ENCODE results near the gene NTRK3.

Gene NTRK3

DNA sequence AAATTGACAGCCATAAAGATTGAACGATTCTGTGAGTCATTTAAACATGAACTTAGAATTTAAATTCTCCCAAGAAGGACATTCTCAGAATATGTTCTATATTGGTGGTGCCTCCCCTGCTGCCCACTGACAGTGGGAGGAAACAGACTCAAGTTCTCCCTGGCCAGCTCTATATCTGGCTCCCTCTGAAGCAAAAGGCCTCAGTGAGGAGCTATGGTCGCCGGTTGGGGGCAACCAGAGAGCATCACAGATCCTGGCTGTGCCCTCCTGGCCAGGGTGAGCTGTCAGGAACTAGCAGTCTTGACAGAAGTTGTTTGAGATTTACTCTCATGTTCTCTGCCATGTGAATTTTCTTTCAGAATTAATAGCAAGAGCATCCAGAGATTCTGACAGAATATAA is 285.5 kb downstream of the NTRK3 start:
- no peak for DNase-seq

DNA sequence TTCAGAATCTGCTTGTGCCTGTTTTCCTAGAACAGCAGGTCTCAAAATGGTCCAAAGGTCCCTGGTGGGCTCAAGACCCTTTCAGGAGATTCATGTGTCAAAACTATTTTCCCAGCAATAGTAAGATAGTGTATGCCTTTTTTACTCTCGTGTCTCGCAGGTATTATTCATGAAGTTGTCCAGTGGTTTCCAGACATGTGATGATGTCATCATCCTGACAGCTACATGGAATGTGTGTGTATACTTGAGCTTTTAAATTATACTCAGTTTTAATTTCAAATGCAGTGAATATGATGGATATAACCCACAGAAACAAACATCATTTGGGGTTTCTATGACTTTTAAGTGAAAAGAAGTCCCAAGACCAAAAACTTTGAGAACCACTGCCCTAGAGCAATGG is 288.6 kb downstream of the NTRK3 start:
- no peak for DNase-seq

DNA sequence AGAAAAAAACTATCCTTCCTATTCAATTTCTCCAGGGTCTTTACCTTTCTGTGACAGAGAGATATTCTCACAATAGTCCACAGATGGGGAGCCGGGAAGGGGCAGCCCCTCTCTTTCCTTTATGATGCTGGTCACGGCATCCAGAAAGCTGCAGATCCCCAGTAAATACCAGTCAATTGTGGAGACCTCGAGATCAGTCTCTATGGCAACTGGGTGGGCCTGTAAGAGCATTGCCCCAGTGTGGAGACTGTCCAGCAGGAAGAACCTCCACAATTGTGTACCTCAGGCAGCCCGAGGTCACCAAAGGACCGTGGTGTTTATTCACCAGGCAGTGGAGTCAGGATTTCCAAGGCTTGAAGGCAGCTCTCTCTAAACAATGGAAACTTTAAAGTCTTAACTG is 291.2 kb downstream of the NTRK3 start:
- no peak for DNase-seq

DNA sequence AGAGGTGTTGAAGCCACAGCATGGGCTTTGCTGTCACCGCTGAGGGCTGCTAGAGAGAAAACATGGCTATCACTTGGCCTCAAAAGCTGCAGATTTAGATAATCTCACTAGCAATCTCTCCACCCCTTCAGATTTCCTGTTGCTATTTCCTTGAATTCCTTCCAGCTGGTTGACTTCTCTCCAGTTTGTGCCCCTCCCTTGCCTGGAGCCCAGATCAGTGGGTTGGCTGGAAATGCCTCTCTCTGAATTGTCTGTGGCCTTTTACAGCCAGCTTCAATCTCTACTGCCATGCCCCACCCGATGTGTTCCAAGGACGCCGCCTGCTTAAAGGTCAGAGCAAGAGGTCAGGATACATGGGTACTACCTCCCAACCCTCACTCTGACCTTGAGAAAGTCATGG is 294.1 kb downstream of the NTRK3 start:
- no peak for DNase-seq

DNA sequence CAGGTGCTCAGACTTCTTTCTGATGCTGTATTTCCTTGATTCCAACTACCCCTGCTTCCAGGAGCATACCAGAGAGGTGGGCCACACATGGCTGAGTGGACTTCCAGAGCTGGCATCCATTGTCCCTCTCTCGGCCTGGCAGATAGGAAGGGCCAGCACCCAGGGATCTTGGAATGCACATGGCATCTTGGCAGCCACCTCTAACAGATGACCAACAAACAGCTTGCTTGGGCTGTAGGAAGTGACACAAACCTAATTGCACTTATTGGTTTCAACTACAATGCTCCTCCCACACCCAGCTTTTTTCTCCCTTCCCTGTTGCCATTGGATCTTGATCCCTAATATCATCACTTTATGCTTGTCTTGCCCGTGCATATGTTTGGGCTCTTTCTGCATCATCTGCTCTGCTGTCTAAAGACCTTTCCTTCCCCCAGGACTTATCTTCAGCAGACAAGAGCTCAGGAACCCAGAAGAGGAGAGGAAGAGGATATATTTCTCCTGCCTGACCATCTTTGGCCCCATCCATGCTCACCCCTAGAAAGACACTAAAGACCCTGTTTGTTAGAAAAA is 294.6 kb downstream of the NTRK3 start:
- DNase-seq = no peak

DNA sequence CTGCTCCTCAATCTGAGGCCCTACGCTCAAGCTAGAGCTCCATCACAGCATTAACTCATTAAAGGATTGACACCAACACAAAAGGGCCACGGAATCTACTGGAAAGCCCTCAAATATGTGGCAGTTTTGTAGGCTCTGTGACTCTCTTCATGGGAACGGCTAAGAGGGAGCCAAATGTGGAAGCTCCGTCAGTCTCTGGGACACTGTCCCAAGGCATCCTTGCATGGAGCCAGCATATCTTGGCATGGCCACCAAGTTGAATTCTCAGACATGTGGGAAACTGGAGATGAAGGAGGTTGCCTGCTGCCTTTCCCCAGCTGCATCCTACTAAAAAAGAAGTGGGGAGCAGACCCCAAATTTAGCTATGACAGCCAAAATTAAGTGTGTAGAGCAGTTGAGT is 296.9 kb downstream of the NTRK3 start:
- no peak for DNase-seq

DNA sequence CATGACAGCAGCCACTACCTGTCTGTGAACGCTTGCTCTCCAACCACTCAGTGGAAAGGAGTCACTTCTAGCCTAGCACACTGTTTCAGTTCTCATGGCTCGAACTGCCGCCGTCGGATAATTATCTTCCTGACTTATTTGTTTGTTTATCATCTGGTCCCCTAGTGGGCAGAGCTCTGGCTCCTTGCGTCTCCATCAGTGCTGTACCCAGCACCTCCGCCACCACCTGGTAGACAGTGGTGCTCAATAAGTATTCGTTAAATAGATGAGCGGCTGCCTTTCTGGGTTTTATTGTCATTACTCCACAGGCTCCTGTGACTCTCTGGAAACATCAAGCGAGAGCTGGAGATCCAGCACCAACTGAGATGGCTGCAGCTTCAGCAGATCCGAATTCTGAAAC is 297.5 kb downstream of the NTRK3 start:
- no peak for DNase-seq

DNA sequence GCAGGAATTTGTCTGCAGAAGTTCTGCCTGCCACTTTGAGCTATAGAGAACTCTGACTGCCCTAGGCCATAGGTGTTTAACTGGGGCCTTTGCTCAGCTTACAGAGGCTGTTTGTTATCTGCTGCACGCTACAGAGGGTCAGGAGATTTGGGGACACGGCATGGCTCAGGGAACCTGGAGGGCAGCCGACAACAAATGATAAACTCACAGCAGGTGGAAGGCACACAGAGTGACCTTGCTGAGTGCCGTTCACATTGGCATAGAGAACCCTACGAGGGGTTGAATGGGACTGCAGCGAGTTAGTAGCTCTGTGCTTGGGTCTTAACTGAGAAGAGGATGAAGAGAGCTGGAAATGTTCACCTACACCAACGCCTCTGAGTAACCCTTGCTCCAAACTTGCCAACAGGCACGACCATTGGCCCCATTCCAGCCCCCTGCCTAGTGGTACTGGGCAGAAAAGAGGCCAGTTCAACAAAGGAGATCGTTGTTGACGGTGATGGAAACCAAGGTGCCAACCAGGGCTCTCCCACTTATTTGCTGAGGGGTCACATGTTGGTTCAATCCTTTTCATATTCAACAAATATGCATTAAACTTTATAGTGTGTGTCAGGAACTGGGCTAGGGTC is 301.1 kb downstream of the NTRK3 start:
- DNase-seq = no peak

DNA sequence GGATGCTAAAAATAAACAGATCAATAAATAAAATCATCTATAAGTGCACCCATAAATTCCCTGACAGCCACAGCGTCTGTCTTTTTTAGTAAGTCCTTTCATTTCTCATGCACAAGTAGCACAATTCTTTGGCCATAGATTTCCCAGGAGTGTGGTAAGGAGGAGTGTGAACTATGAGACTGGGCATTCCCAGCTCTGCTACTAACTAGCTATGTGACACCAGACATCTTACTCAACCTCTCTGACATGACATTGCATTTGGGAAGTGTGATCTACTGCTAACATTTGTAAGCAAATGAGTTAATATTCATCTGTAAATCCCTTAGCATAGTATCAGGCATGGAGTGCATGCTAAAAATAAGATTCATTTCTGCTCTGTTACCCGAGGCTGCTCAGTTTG is 301.7 kb downstream of the NTRK3 start:
- DNase-seq = no peak

DNA sequence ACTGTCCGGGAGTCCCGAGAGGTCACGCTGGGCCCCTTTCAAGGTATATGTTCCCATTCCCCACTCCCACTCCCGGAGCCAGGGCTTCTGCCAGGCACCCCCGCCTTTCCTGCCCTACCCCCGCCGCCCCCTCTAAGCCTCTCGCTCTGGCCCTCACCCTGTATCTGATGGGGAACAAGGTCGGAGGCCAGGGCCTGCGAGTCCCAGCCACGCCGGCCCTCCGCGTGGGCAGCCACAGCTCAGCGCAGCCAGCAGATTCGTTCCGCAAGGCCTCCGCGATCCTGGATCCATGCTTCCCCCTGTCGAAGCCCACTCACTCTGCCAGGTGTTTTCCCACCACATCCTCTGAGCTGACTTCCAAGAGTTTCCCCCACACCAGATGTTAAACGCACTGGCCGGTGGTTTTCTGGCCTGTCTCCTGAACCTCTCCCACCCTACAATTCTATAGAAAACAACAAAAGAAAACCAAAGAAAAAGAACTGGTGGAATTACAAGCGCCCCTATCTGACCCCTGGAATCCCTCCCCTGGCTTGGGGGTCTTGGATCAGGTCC is 303.7 kb downstream of the NTRK3 start:
- no peak for DNase-seq

DNA sequence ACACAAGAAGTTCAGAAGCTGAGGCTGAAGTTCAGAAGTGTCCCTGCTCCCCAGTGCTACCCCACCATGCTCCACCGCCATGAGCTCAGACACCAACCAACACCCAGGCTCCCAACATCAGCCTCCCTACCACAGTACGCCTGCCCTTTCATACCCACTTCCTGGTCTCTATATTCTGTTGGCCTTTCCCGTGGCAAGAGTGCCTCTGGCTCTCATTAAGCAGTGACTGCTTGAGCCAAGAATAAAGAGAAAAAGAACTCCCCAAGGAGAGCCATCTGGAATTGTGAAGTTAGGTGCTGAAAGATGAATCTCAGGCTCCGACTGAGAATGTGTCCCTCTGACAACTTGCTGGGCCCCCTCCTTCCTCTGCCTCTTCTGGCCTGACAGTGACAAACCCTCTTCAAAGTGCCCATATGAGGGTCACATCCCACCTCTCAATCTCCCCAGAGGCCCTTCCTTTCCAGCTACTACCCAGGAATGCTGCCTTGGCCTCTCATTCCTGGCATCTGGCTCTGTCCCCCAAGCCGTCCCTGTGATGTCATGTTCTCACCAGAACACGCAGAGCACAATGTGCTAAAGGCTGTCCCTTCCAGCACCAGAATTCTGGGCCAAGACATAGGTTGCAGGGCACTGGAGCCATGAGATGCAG is 306.8 kb downstream of the NTRK3 start:
- DNase-seq = no peak

DNA sequence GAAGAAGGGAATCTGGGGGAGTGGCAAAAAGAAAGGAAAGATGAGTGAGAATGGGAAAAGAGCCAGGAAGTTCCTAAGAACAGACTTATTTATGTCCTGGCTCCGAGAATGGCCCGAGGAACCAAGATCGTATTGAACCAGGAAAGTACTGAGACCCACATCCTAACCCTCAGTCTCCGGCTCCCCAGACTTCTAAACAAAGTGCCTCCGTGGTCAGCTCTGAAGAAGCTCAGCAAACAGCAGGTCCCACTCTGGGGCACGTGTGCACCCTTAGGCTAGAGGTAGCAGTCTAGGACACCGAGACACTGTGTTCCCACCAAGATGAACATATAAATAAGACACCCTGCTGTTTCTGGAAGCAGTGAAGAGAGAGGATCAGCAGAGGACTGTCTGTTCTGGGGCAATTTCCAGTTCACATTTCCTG is 307.4 kb downstream of the NTRK3 start:
- DNase-seq = no peak

DNA sequence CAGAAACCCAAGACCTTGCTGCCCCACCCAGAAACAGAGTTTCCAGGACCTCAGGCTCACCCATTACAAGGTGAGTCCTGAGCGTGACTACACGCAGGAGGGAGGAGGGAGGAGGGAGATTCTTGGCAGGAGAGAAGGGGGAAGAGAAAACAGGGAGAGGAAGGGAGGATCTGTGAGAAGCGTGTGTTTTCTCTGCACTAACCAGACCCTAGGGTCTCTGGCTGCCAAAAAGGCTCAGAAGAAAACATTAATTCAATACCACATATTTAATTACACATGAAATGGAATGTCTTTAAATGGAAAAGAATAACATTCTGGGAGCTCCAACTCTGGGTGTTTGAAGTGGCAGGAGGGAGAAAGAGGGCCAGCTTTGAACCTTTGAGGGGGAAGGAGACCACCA is 309.0 kb downstream of the NTRK3 start:
- no peak for DNase-seq

DNA sequence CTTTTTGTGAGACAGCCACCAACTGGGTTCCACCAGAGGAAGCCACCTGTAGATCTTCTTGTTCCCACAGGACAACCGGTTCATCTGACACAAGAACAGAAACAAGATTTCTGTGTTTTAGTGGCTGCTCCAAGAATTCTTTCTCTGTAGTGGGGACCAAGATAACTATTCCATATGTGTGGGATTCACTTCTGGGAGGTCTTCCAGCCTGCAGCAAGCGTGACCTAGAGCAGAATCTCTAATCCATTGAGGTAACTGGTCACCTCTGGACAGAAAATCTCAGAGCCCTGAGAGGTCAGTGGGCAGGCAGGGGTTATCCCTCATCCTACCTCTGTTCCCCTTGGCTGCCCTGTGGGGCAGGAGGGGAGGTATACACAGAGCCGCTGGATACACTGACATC is 311.3 kb downstream of the NTRK3 start:
- no peak for DNase-seq

DNA sequence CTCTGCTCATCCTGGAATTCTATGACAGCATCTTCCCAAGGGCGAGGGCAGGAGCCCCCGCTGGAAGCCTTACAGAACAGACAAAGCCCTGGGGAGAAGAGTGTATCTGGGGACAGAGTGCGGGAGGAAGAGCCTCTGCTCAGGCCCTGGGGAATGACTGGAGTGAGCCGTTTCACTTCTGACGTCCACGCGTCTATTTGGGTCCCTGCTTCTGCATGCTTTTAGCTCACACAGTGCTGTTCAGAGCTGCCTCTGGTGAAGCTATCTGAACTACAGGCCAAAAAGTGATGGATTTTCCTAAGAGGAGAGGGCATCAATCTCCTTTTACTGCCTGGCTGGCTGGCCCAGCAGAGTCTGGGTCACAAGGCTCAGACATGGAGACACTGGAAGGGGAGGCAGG is 311.8 kb downstream of the NTRK3 start:
- no peak for DNase-seq

DNA sequence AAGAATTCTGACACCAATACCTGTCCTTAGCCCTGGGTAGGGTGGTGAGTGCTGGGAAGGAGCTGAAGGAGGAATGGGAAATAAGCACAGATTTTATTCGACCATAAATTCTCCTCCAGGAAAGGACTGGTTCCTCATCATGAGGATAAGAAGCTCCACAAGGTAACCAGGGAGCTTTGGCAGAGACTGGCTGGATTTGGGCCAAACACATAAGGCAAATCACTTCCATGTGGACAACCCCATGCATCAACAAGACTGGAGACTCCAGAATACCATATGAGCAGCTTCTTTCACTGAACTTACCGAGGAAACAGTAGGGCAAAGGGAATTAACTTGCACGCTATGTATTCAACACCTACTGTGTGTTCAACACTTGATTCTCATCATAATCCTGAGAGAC is 312.5 kb downstream of the NTRK3 start:
- DNase-seq = no peak

DNA sequence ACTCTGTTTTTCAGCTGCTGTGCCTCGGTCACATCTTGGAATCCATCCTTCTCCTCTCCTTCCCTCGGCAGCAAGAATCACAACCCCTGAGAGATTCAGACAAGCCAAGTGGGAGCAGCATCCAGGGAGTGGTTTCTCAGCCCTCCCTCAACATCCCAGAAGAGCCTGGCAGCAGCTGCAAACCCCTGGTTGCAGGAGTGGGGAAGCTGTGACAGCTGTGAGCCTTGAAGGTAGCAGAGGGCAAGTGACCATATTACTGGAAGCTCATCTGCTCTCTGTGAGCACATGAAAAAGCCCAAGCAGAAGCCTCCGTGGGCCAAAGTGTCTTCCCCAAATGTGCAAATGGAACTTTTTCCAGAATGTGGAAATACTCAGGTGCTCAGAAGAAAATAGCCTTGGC is 312.9 kb downstream of the NTRK3 start:
- no peak for DNase-seq

DNA sequence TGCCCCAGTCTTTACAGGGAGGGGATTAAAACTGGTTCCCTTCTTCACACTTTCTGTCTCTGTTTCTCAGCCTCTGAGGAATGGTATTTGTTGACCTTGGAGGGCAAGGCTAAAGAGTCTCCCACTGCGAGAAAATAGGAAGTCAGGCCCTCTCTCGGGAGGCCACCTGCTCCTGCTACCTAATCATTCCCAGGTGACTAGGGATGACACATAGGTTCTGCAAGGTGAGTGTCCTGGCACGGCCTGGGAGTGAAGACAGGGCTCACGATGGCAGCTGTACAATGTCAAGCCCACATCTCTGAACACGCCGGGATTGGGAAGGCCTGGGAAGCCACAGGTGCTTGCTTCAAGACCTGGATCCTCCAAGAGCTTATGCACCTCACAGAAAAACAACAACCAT is 314.2 kb downstream of the NTRK3 start:
- no peak for DNase-seq

DNA sequence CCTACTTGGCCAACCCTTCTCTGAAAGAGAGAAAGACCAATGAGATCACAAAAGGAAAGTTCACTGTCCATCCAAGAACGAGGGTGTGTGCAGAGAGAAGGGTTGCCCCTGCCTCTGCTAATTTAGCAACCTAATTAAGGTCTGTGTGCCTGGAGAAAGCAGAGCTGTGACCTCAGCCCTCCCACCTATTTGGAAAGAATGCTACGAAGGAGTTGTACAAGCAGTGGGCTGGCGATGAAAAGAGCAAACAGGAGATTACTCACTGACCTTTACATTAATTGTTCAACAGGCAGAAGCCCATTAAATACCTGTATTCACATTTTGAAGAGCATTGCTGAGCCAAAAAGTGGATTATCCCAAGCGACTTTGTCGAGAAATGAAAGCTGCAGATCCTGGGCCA is 314.9 kb downstream of the NTRK3 start:
- no peak for DNase-seq

DNA sequence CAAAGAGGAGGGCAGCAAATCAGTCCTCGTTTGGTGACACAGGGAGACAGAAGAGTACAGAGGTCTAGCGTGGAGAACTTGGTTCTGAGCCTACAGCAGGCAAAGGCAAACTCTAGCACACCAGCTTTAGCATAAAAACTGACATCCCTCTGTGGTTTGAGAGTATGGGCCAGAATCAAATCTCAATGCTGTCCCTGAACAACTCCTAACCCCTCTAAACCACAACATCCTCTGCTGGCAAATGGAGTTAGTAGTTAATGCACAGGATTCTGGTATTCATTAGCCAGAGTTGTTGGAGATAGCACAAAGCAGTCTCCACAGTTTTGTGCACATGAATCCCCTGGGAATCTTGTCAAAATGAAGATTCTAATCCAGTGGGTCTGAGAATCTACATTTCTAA is 315.8 kb downstream of the NTRK3 start:
- DNase-seq = no peak

DNA sequence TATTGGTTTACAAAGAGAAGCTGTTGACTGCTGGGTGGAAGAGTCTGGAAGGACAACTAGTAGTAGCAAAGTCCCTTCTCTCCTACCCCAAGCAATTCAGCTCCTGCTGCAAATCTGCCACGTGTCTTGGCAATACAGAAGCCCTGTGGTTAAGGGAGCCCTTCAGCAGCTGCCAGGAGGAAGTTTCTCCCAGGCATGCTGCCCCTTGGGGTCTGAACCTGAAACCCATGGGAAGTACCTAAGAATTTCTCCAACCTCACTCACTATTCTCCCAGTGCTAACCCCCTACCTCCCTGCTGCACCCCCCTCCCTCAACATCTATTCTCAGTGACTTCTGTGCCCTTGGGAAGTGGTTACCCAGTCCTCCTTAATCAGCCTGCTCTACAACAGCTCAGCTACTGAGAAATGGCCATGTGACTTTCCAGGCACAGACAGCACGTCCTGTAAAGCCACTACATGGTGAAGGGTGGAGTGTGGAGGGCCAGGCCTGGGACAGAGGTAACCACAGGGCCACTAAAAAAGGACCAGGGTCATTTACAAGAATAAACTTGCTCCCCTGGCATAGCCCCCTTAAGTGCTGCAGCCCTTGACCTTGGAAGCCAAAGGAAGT is 316.6 kb downstream of the NTRK3 start:
- DNase-seq = no peak

DNA sequence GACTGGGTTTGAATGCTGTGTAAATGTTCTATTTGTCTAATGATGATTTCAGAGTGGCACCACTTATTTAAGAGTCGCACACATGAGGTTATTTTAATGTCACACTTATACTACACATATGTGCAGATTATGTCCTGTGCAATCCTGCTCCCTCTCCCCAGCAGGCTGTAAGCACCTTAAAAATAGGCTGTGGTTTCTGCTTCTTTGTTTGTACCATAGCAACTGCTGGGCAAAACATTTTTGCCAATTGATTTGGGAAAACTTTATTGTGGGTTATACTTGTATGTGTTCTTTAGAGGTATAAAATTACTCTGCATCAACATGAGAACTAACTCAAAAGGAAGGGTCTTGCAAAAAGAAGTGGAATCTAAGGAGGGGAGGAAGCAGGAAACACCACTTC is 318.5 kb downstream of the NTRK3 start:
- DNase-seq = no peak

DNA sequence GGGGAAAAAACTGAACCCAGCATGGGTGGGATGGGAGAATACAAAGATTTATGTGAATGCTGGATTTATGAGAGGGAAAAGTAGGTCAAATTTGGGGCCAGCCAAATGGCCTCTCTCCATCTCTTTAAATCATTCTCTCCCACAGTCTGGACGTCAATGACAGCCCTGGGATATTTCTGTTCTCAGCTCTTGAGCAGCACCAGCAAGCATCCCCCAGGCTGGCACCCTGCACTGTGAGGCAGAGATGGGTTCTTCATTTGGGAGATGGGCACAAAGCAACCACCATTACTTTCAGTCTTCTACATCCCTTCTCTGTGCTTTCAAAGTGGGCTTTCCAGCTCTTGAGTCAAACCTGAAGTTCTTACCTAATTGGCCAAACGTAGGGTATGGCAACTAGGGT is 321.0 kb downstream of the NTRK3 start:
- no peak for DNase-seq

DNA sequence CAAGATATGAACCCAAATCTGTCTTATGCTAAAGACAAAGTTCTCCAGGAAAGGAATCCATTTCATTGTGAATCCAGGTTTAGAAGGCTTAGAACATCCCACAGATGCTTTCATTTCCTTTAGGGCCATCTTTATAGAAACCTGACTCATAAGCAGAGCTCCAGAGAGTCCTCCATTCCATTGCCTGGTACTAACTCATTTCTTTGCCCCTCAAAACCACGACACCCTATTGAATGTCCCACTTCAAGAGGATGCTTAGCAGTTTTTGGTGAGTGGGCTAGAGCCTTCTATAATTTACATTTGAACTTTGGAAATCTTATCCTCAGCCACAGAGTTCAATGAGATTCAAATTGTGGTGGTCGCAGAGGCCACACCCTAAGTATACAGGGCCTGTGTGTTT is 325.0 kb downstream of the NTRK3 start:
- DNase-seq = no peak

All from activated CD4-positive, CD25-positive, alpha-beta regulatory T cell treated with anti-CD3 and anti-CD28 coated beads, Interleukin-2, amount 50 U/mL, for 72 hours (primary cell).